GM12891 (cell line): Measurements from ENCODE around the gene BBLN.

ENCODE experiments used
- POLR2A ChIP-seq: IDR thresholded peaks from 2 replicates; pipeline ENCODE4 v1.6.1; 2011; ENCODE audit warnings: low read depth, low read length, control low read depth
- POLR2AphosphoS5 ChIP-seq: IDR thresholded peaks from 2 replicates; pipeline ENCODE4 v1.6.1; 2011; ENCODE audit warnings: low read depth, low read length, control low read depth
- POU2F2 ChIP-seq: IDR thresholded peaks from 2 replicates; pipeline ENCODE4 v1.6.1; 2011; ENCODE audit warnings: low read depth, mild to moderate bottlenecking, control low read depth, low read length, moderate library complexity
- SPI1 ChIP-seq: IDR thresholded peaks from 2 replicates; pipeline ENCODE4 v1.6.1; 2011; ENCODE audit warnings: low read depth, low read length, control low read depth
- TAF1 ChIP-seq: IDR thresholded peaks from 2 replicates; pipeline ENCODE4 v1.6.1; 2011; ENCODE audit warnings: low read depth, low read length, control low read depth

- TF ChIP-seq POLR2A (no peak), TAF1 (no peak), POLR2AphosphoS5 (no peak), SPI1 (no peak), POU2F2 (no peak)
Observed at GRCh38 chr9:128150594-128151308, 9.3 kb upstream of the BBLN start.
